ENCODE results near the gene SLC39A9.
A peak's percentile ranks its signal among the peaks of the same experiment; 100 is the strongest.

Gene SLC39A9

GRCh38 chr14:69358233-69358963, 40.1 kb upstream of the SLC39A9 start:
- in situ Hi-C loops (cut with MboI; ENCODE audit: low sequenced_read_pairs, unreplicated experiment), result no loop called here
- peak; percentile 72 for DNase-seq (ENCODE audit: low spot score)
- TF ChIP-seq CTCF (IDR thresholded peaks at IDR 0.05; ENCODE audit: borderline replicate concordance, control extremely low read depth, extremely low read depth, insufficient read depth, missing control alignments), result no peak

GRCh38 chr14:69358966-69359365, 39.5 kb upstream of the SLC39A9 start:
- DNase-seq (ENCODE audit: low spot score), result no peak
- in situ Hi-C loops (cut with MboI; ENCODE audit: low sequenced_read_pairs, unreplicated experiment), result no loop called here
- no peak for TF ChIP-seq CTCF (IDR thresholded peaks at IDR 0.05; ENCODE audit: borderline replicate concordance, control extremely low read depth, extremely low read depth, insufficient read depth, missing control alignments)

DNA sequence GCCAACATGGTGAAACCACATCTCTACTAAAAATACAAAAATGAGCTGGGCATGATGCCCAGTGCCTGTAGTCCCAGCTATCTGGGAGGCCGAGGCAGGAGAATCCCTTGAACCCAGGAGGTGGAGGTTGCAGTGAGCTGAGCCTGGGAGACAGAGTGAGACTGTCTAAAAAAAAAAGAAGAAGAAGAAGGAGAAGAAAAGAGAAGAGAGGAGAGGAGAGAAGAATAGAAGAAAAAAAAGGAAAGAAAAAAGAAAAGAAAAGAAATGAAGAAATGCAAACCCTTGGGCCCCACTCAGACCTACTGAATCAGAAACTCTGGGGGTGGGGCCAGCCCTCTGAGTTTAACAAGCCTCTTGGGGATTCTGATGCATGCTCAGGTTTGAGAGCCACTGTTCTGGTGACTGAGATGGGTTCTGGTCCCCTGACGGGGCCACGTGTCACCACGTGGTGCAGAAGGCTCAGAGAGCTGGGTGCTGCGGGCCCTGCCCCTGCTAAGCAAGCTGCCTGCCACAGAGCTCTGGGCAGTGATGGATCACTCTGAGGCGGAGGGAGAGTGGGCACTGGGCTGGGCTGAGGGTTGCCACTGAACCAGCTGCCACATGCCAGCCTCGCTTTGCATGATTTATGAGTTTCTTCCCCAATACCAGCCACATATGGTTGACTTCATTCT, 37.9 kb upstream of the SLC39A9 start:
- DNase-seq (ENCODE audit: low spot score), result peak; percentile 55
- in situ Hi-C loops (cut with MboI; ENCODE audit: low sequenced_read_pairs, unreplicated experiment), result no loop called here
- TF ChIP-seq CTCF (IDR thresholded peaks at IDR 0.05; ENCODE audit: borderline replicate concordance, control extremely low read depth, extremely low read depth, insufficient read depth, missing control alignments), result no peak

GRCh38 chr14:69363055-69363454, 35.4 kb upstream of the SLC39A9 start:
- TF ChIP-seq CTCF (IDR thresholded peaks at IDR 0.05; ENCODE audit: borderline replicate concordance, control extremely low read depth, extremely low read depth, insufficient read depth, missing control alignments), result no peak
- in situ Hi-C loops (cut with MboI; ENCODE audit: low sequenced_read_pairs, unreplicated experiment), result no loop called here
- no peak for DNase-seq (ENCODE audit: low spot score)

GRCh38 chr14:69363964-69364363, 34.5 kb upstream of the SLC39A9 start:
- no peak for DNase-seq (ENCODE audit: low spot score)
- in situ Hi-C loops (cut with MboI; ENCODE audit: low sequenced_read_pairs, unreplicated experiment), result no loop called here
- TF ChIP-seq CTCF (IDR thresholded peaks at IDR 0.05; ENCODE audit: borderline replicate concordance, control extremely low read depth, extremely low read depth, insufficient read depth, missing control alignments), result no peak

DNA sequence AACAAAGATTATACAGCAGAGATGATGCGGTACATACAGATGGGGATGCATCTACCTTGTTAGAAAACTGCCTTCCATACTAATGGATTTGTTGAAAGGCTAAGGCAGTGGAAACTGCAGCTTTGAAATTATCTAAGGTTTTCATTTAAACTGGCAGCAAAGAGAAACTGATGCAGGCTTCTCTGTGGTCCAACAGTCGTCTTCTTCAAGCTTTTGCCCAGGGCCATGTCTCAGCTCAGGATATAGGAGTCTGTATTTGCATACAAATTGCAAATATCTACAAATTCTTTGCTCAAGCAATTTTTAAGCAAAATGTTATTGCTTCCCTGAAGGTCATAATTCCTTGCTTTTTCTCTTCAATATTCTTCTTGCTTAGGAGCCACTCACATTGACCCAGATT, 34.1 kb upstream of the SLC39A9 start:
- DNase-seq (ENCODE audit: low spot score), result no peak
- in situ Hi-C loops (cut with MboI; ENCODE audit: low sequenced_read_pairs, unreplicated experiment), result no loop called here
- TF ChIP-seq CTCF (IDR thresholded peaks at IDR 0.05; ENCODE audit: borderline replicate concordance, control extremely low read depth, extremely low read depth, insufficient read depth, missing control alignments), result no peak
